ENCODE results near the gene AFAP1L2. TPM values are rescaled to one million over a fixed set of nuclear protein-coding genes. Genes with fewer than 3 reads are reported as not detected.

Gene AFAP1L2
- total and polyA plus RNA-seq, 7 donors: 0.75 to 3.6 (median 1.7) TPM

GRCh38 chr10:114260366-114260765, 143.9 kb downstream of the AFAP1L2 start:
- intact Hi-C loops (cut with DNase I): loop anchor here in 1 of 2 donors (10.0 kb wide), 1 partner anchor 86 kb away; the partner anchor contains the start of genes CCDC186 and TDRD1
- ATAC-seq: no peak
- H3K36me3 ChIP-seq (ENCODE audit: insufficient read depth in 1 of 2, low read depth in 1 of 2): no peaks in the 10 kb centered on the region

GRCh38 chr10:114259824-114260223, 144.5 kb downstream of the AFAP1L2 start:
- no peak overlapping the region for H3K27ac ChIP-seq
- WGBS, 3 donors: 63 to 72% (median 66%) methylated on average over 10 of the region's 10 CpGs
- no peak overlapping the region for H3K4me3 ChIP-seq
- TF ChIP-seq CTCF (IDR thresholded peaks at IDR 0.05): no peak
- no peaks in the 10 kb centered on the region for H3K4me1 ChIP-seq
- peak; percentile 67 to 78 for DNase-seq
- no peaks in the 10 kb centered on the region for H3K36me3 ChIP-seq (ENCODE audit: insufficient read depth in 1 of 2, low read depth in 1 of 2)
- H3K9me3 ChIP-seq: no peaks in the 10 kb centered on the region
- no peaks in the 10 kb centered on the region for H3K27me3 ChIP-seq (ENCODE audit: insufficient read depth in 3 of 3, low read length in 2 of 3)
- ATAC-seq: peak in 3 of 4 donors; percentile 44 to 57 (median 54)
- intact Hi-C loops (cut with DNase I): loop anchor here in 1 of 2 donors (10.0 kb wide), 1 partner anchor 85 kb away; the partner anchor contains the start of genes CCDC186 and TDRD1

More at GRCh38 chr10:114260366-114260765, 143.9 kb downstream of the AFAP1L2 start:
- no peaks in the 10 kb centered on the region for H3K9me3 ChIP-seq
- H3K27me3 ChIP-seq (ENCODE audit: insufficient read depth in 3 of 3, low read length in 2 of 3): no peaks in the 10 kb centered on the region
- no peak for DNase-seq
- H3K27ac ChIP-seq: no peak overlapping the region
- no peak overlapping the region for H3K4me3 ChIP-seq
- WGBS, 3 donors: 88 to 98% (median 90%) methylated on average over 5 of the region's 5 CpGs
- H3K4me1 ChIP-seq: no peaks in the 10 kb centered on the region
- no peak for TF ChIP-seq CTCF (IDR thresholded peaks at IDR 0.05)

- intact Hi-C loops (cut with DNase I): no loop called here
- Histone ChIP-seq H3K9me3 (no peaks in the 10 kb centered on the region), H3K4me3 (no peak overlapping the region), H3K36me3 (ENCODE audit: insufficient read depth in 1 of 2, low read depth in 1 of 2) (no peaks in the 10 kb centered on the region), H3K4me1 (no peaks in the 10 kb centered on the region), H3K27ac (no peak overlapping the region), H3K27me3 (ENCODE audit: insufficient read depth in 3 of 3, low read length in 2 of 3) (no peaks in the 10 kb centered on the region)
- DNase-seq (no peak), ATAC-seq (no peak)
- no peak for TF ChIP-seq CTCF (IDR thresholded peaks at IDR 0.05)
- 81 to 91% (median 83%) methylated on average over 5 of the region's 5 CpGs for WGBS, 3 donors
Observed at GRCh38 chr10:114258274-114258840, 145.9 kb downstream of the AFAP1L2 start.

GRCh38 chr10:114257498-114257897, 146.8 kb downstream of the AFAP1L2 start:
- WGBS, 3 donors: 30 to 32% (median 31%) methylated on average over 3 of the region's 3 CpGs
- ATAC-seq (no peak), DNase-seq (no peak)

More at GRCh38 chr10:114257498-114257897, 146.8 kb downstream of the AFAP1L2 start:
- Histone ChIP-seq H3K27me3 (ENCODE audit: insufficient read depth in 3 of 3, low read length in 2 of 3) (no peaks in the 10 kb centered on the region), H3K4me1 (no peaks in the 10 kb centered on the region), H3K4me3 (no peak overlapping the region), H3K36me3 (ENCODE audit: insufficient read depth in 1 of 2, low read depth in 1 of 2) (no peaks in the 10 kb centered on the region), H3K27ac (no peak overlapping the region), H3K9me3 (no peaks in the 10 kb centered on the region)
- intact Hi-C loops (cut with DNase I): no loop called here
- TF ChIP-seq CTCF (IDR thresholded peaks at IDR 0.05): no peak
